Neuronal stem cell (in vitro differentiated cells): ENCODE data around the gene FAP.

ENCODE experiments used
- DNase-seq: peaks from one replicate; pipeline ENCODE4 v3.0.0-alpha.2; 2013; ENCODE audit warnings: low spot score
- H2AFZ ChIP-seq: one replicate; pipeline ENCODE4 v1.6.1; 2013; ENCODE audit warnings: mild to moderate bottlenecking, low read length, inconsistent platforms
- H2AK5ac ChIP-seq: 2 replicates; pipeline ENCODE4 v1.6.1; 2013; ENCODE audit warnings: low read depth, mild to moderate bottlenecking, inconsistent platforms, low read length, moderate library complexity, mixed read lengths
- H2BK120ac ChIP-seq: 2 replicates; pipeline ENCODE4 v1.6.1; 2013; ENCODE audit warnings: low read depth, mild to moderate bottlenecking, inconsistent platforms, low read length, moderate library complexity, mixed read lengths
- H2BK12ac ChIP-seq: one replicate; pipeline ENCODE4 v1.6.1; 2013; ENCODE audit warnings: low read length, inconsistent platforms
- H2BK15ac ChIP-seq: 2 replicates; pipeline ENCODE4 v1.6.1; 2013; ENCODE audit warnings: mild to moderate bottlenecking, low read length, inconsistent platforms, mixed read lengths
- H2BK5ac ChIP-seq: one replicate; pipeline ENCODE4 v1.6.1; 2013; ENCODE audit warnings: inconsistent platforms, mild to moderate bottlenecking, low read length, moderate library complexity
- H3K14ac ChIP-seq: one replicate; pipeline ENCODE4 v1.6.1; 2013; ENCODE audit warnings: low read length, inconsistent platforms
- H3K18ac ChIP-seq: 2 replicates; pipeline ENCODE4 v1.6.1; 2013; ENCODE audit warnings: low read length, inconsistent platforms
- H3K23ac ChIP-seq: 2 replicates; pipeline ENCODE4 v1.6.1; 2013; ENCODE audit warnings: low read depth, mild to moderate bottlenecking, mixed read lengths, low read length, inconsistent platforms; ENCODE audit not compliant: poor library complexity
- H3K27ac ChIP-seq: replicated peaks from 3 replicates; pipeline ENCODE4 v1.5.1; 2013; ENCODE audit warnings: low read length, inconsistent platforms
- H3K27me3 ChIP-seq, 3 experiments: 2 replicates each; pipeline ENCODE4 v1.6.1; 2013; ENCODE audit warnings: low read length in 3 of 3, mild to moderate bottlenecking in 2 of 3, inconsistent platforms in 1 of 3, low read depth in 1 of 3, mixed read lengths in 1 of 3, moderate library complexity in 1 of 3; ENCODE audit not compliant: control insufficient read depth in 3 of 3, insufficient read depth in 3 of 3
- H3K36me3 ChIP-seq, 2 donors: replicated peaks in 1 of 2; 2 replicates each; pipeline ENCODE4 v1.6.1; 2013; ENCODE audit warnings: low read length in 2 of 2; ENCODE audit not compliant: control insufficient read depth in 2 of 2, insufficient read depth in 2 of 2
- H3K4ac ChIP-seq: 2 replicates; pipeline ENCODE4 v1.6.1; 2013; ENCODE audit warnings: inconsistent platforms, mild to moderate bottlenecking, low read length, moderate library complexity
- H3K4me1 ChIP-seq, 2 donors: 1 replicate in 1 of 2; 2 replicates in 1 of 2; pipeline ENCODE4 v1.6.1; 2013; ENCODE audit warnings: low read length in 2 of 2, low read depth in 1 of 2; ENCODE audit not compliant: control insufficient read depth in 2 of 2, insufficient read depth in 1 of 2
- H3K4me2 ChIP-seq: one replicate; pipeline ENCODE4 v1.6.1; 2013; ENCODE audit warnings: mild to moderate bottlenecking, low read length, inconsistent platforms; ENCODE audit not compliant: insufficient read depth, poor library complexity, severe bottlenecking
- H3K4me3 ChIP-seq, 2 donors: 2 replicates each; pipeline ENCODE4 v1.5.1; 2013; ENCODE audit warnings: low read length in 2 of 2, mild to moderate bottlenecking in 2 of 2, inconsistent platforms in 1 of 2, moderate library complexity in 1 of 2
- H3K79me1 ChIP-seq: one replicate; pipeline ENCODE4 v1.6.1; 2013; ENCODE audit warnings: low read depth, mild to moderate bottlenecking, inconsistent platforms, low read length, moderate library complexity
- H3K9ac ChIP-seq: one replicate; pipeline ENCODE4 v1.6.1; 2013; ENCODE audit warnings: mild to moderate bottlenecking, low read depth, low read length, inconsistent platforms; ENCODE audit not compliant: poor library complexity
- H3K9me3 ChIP-seq, 2 donors: replicated peaks in 1 of 2; 2 replicates each; pipeline versions ENCODE3 to v1.6.1; 2013; ENCODE audit warnings: low read length in 2 of 2, mild to moderate bottlenecking in 2 of 2, inconsistent platforms in 1 of 2, low read depth in 1 of 2, mixed read lengths in 1 of 2, moderate library complexity in 1 of 2; ENCODE audit not compliant: control insufficient read depth in 2 of 2, insufficient read depth in 1 of 2
- H4K8ac ChIP-seq: one replicate; pipeline ENCODE4 v1.6.1; 2013; ENCODE audit warnings: low read depth, mild to moderate bottlenecking, inconsistent platforms, low read length, moderate library complexity
- H4K91ac ChIP-seq: one replicate; pipeline ENCODE4 v1.6.1; 2013; ENCODE audit warnings: low read length, low read depth, mild to moderate bottlenecking, inconsistent platforms; ENCODE audit not compliant: poor library complexity
- WGBS, 2 donors: extraction: QIAGEN DNeasy Blood & Tissue Kit; methylation state at CpG; one replicate each; pipeline ENCODE4 v1.1.7; 2013; ENCODE audit warnings: missing lambda C conversion rate in 2 of 2, mixed read lengths in 1 of 2; ENCODE audit not compliant: insufficient read length in 2 of 2, insufficient replicate concordance in 1 of 2; ENCODE audit errors: extremely low coverage in 2 of 2; 5-methylcytosine and 5-hydroxymethylcytosine counted together

FAP gene

GRCh38 chr2:162252153-162252552 lies 8.9 kb upstream of the FAP start:
- H3K9me3 ChIP-seq = no peaks in the 10 kb centered on the region
- DNase-seq = no peak
- H4K8ac ChIP-seq = no peak overlapping the region
- no peak overlapping the region for H3K4me2 ChIP-seq
- H3K36me3 ChIP-seq = no peaks in the 10 kb centered on the region
- H3K14ac ChIP-seq = no peak overlapping the region
- H3K27me3 ChIP-seq = no peaks in the 10 kb centered on the region
- H3K4me3 ChIP-seq = no peak overlapping the region
- no peak overlapping the region for H2BK5ac ChIP-seq
- H3K18ac ChIP-seq = no peak overlapping the region
- H3K4me1 ChIP-seq = no peaks in the 10 kb centered on the region
- H3K79me1 ChIP-seq = no peaks in the 10 kb centered on the region
- H4K91ac ChIP-seq = no peak overlapping the region
- no peak overlapping the region for H3K27ac ChIP-seq
- H3K4ac ChIP-seq = no peak overlapping the region
- no CpG with 5 or more reads among the region's 2 CpGs for WGBS, 2 donors
- no peak overlapping the region for H2BK120ac ChIP-seq
- H2AK5ac ChIP-seq = no peak overlapping the region
- no peak overlapping the region for H2BK12ac ChIP-seq
- H2AFZ ChIP-seq = no peak overlapping the region
- H3K9ac ChIP-seq = no peak overlapping the region
- no peak overlapping the region for H2BK15ac ChIP-seq
- H3K23ac ChIP-seq = no peak overlapping the region

- Histone ChIP-seq H3K4me1 (peaks cover 0 to 2% of the 10 kb centered on the region in 2 donors), H3K9me3 (no peaks in the 10 kb centered on the region), H3K23ac (no peak overlapping the region), H3K9ac (no peak overlapping the region), H2AFZ (no peak overlapping the region), H2AK5ac (no peak overlapping the region), H3K27ac (no peak overlapping the region), H2BK5ac (no peak overlapping the region), H2BK15ac (no peak overlapping the region), H3K14ac (no peak overlapping the region), H3K4ac (no peak overlapping the region), H4K8ac (no peak overlapping the region), H3K36me3 (no peaks in the 10 kb centered on the region), H2BK12ac (no peak overlapping the region), H3K18ac (no peak overlapping the region), H3K4me3 (no peak overlapping the region), H4K91ac (no peak overlapping the region), H3K79me1 (no peaks in the 10 kb centered on the region), H3K4me2 (no peak overlapping the region), H2BK120ac (no peak overlapping the region), H3K27me3 (no peaks in the 10 kb centered on the region)
- DNase-seq = no peak
Observed at GRCh38 chr2:162245781-162246180, 2.5 kb upstream of the FAP start.

GRCh38 chr2:162245061-162245460 lies 1.8 kb upstream of the FAP start:
- H3K36me3 ChIP-seq = no peaks in the 10 kb centered on the region
- H3K79me1 ChIP-seq = no peaks in the 10 kb centered on the region
- H3K27me3 ChIP-seq = no peaks in the 10 kb centered on the region
- WGBS, 2 donors = no CpG with 5 or more reads among the region's 1 CpG
- H4K8ac ChIP-seq = no peak overlapping the region
- H3K4me2 ChIP-seq = no peak overlapping the region
- H3K14ac ChIP-seq = no peak overlapping the region
- no peak overlapping the region for H3K9ac ChIP-seq
- H3K23ac ChIP-seq = no peak overlapping the region
- no peak overlapping the region for H3K18ac ChIP-seq
- H2BK5ac ChIP-seq = no peak overlapping the region
- no peak overlapping the region for H4K91ac ChIP-seq
- no peaks in the 10 kb centered on the region for H3K9me3 ChIP-seq
- H2BK120ac ChIP-seq = no peak overlapping the region
- H2BK15ac ChIP-seq = no peak overlapping the region
- H3K4ac ChIP-seq = no peak overlapping the region
- no peak overlapping the region for H2BK12ac ChIP-seq
- no peak overlapping the region for H2AFZ ChIP-seq
- no peak overlapping the region for H3K27ac ChIP-seq
- H3K4me1 ChIP-seq = peaks cover 0 to 3% of the 10 kb centered on the region in 2 donors
- no peak overlapping the region for H2AK5ac ChIP-seq
- no peak overlapping the region for H3K4me3 ChIP-seq
- DNase-seq = no peak

GRCh38 chr2:162244541-162245031 lies 1.3 kb upstream of the FAP start:
- no peak overlapping the region for H3K4ac ChIP-seq
- H3K9ac ChIP-seq = no peak overlapping the region
- H2AK5ac ChIP-seq = no peak overlapping the region
- no peak overlapping the region for H3K18ac ChIP-seq
- no peak overlapping the region for H2BK5ac ChIP-seq
- DNase-seq = no peak
- H2BK15ac ChIP-seq = no peak overlapping the region
- H2BK120ac ChIP-seq = no peak overlapping the region
- WGBS, 2 donors = no CpG with 5 or more reads among the region's 2 CpGs
- H3K9me3 ChIP-seq = no peaks in the 10 kb centered on the region
- H3K27ac ChIP-seq = no peak overlapping the region
- no peak overlapping the region for H3K23ac ChIP-seq
- no peak overlapping the region for H2AFZ ChIP-seq
- no peak overlapping the region for H3K4me2 ChIP-seq
- no peak overlapping the region for H2BK12ac ChIP-seq
- H3K79me1 ChIP-seq = no peaks in the 10 kb centered on the region
- no peak overlapping the region for H4K8ac ChIP-seq
- H3K4me3 ChIP-seq = no peak overlapping the region
- H3K36me3 ChIP-seq = no peaks in the 10 kb centered on the region
- no peak overlapping the region for H3K14ac ChIP-seq
- H3K27me3 ChIP-seq = no peaks in the 10 kb centered on the region
- H3K4me1 ChIP-seq = peaks cover 0 to 3% of the 10 kb centered on the region in 2 donors
- no peak overlapping the region for H4K91ac ChIP-seq
